ENCODE data around the gene TMEM44. TPM values are rescaled to one million over a fixed set of nuclear protein-coding genes. Genes with fewer than 3 reads are reported as not detected.
A peak's percentile ranks its signal among the peaks of the same experiment; 100 is the strongest.

Gene TMEM44
- total and polyA plus RNA-seq, 2 of the 4 experiments (the other 2 are of a cell fraction), result 9.7 to 24.2 TPM

DNA sequence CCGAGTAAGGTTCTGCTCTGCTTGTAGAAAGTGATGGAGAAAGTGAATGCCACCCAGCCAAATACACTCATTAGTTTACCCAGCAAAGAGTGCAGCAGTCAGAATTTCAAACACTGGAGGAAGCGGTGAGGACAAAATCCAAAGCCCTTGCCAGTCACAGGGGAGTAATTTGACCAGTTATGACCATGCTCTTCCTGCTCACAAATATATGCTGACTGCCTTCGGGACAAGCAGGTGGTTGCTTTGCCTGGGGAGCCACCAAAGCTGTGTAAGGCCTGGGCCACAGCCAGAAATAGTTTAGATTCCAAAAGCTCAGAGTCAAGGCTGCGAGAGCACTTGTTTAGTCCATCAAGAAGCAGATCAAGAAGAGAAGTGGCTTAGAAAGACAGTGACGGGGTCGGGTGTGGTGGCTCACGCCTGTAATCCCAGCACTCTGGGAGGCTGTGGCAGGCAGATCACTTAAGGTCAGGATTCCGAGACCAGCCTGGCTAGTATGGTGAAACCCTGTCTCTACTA, 95.4 kb downstream of the TMEM44 start:
- DNase-seq (peak; percentile 87), ATAC-seq (ENCODE audit: low read depth) (peak; percentile 82)
- H3K23ac ChIP-seq (ENCODE audit: low read depth, low read length), result no peak overlapping the region; the same call in 1 of the 2 replicates
- H3K14ac ChIP-seq (replicated peaks; ENCODE audit: low read depth, low read length), result peak overlapping the region; percentile 83
- peaks cover 9% of the 10 kb centered on the region for H3K9me3 ChIP-seq (ENCODE audit: control insufficient read depth, insufficient read depth, low read length)
- no peak for TF ChIP-seq SMC3 (IDR thresholded peaks at IDR 0.05; ENCODE audit: low read depth, low read length)
- no peak for TF ChIP-seq MAZ (IDR thresholded peaks at IDR 0.05; ENCODE audit: borderline replicate concordance, low read depth, low read length)
- TF ChIP-seq, protein P1, sequence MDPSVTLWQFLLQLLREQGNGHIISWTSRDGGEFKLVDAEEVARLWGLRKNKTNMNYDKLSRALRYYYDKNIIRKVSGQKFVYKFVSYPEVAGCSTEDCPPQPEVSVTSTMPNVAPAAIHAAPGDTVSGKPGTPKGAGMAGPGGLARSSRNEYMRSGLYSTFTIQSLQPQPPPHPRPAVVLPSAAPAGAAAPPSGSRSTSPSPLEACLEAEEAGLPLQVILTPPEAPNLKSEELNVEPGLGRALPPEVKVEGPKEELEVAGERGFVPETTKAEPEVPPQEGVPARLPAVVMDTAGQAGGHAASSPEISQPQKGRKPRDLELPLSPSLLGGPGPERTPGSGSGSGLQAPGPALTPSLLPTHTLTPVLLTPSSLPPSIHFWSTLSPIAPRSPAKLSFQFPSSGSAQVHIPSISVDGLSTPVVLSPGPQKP (IDR thresholded peaks at IDR 0.05; ENCODE audit: borderline replicate concordance, low read depth, low read length), result no peak
- no peak for TF ChIP-seq FOS (IDR thresholded peaks at IDR 0.05; ENCODE audit: low read depth, low read length)
- no peak for TF ChIP-seq RCOR1 (IDR thresholded peaks at IDR 0.05; ENCODE audit: insufficient replicate concordance, low read length)
- no peak for TF ChIP-seq RAD21 (IDR thresholded peaks at IDR 0.05; ENCODE audit: low read length)
- TF ChIP-seq CHD1 (IDR thresholded peaks at IDR 0.05; ENCODE audit: low read depth, low read length), result no peak
- no peak for TF ChIP-seq BHLHE40 (IDR thresholded peaks at IDR 0.05; ENCODE audit: low read depth, low read length)
- no peak for TF ChIP-seq USF2 (IDR thresholded peaks at IDR 0.05; ENCODE audit: low read depth, low read length)
- peak overlapping the region; percentile 40 for H2AFZ ChIP-seq (replicated peaks; ENCODE audit: low read length, poor library complexity)
- 0 out of 3 replicates have a peak overlapping the region, but pooled peaks have one; percentile 72 for H2BK15ac ChIP-seq (ENCODE audit: low read depth, low read length)
- no peak overlapping the region for H3K27ac ChIP-seq (ENCODE audit: insufficient read depth, low read length)
- no peaks in the 10 kb centered on the region for H3K79me1 ChIP-seq (ENCODE audit: low read depth in 1 of 2, low read length in 2 of 2)
- 49% methylated on average over 2 of the region's 8 CpGs; no CpG with 5 or more reads in 1 of the 2 experiments for WGBS, 2 experiments (ENCODE audit: extremely low coverage in 2 of 2, insufficient read length in 1 of 2)
- no peaks in the 10 kb centered on the region for H3K36me3 ChIP-seq (ENCODE audit: control insufficient read depth, insufficient read depth, low read length)
- no peak overlapping the region for H4K5ac ChIP-seq (ENCODE audit: low read depth, low read length)
- peak overlapping the region in 1 of 2 experiments; percentile 10; a peak in 1 of 4 replicates for H4K8ac ChIP-seq (ENCODE audit: low read depth in 2 of 2, low read length in 2 of 2)
- peak overlapping the region; percentile 22 for H2AK9ac ChIP-seq (replicated peaks; ENCODE audit: low read depth, low read length, poor library complexity)
- POLR2A ChIA-PET (ENCODE audit: unreplicated experiment), result interaction anchor here (0.6 kb wide), 1 partner anchor 13 kb away, joined by 4 read pairs; no protein-coding TSS in a partner anchor
- peaks cover 15% of the 10 kb centered on the region; the same call in 1 of the 2 replicates for H3K9me1 ChIP-seq (ENCODE audit: insufficient read depth, low read length)
- no TSS peak for BruUV-seq (replicated peaks)
- H4K91ac ChIP-seq (ENCODE audit: insufficient read depth, low read depth, low read length), result 0 out of 2 replicates have a peak overlapping the region, but pooled peaks have one; percentile 10
- peak overlapping the region; percentile 27 for H2BK5ac ChIP-seq (ENCODE audit: low read depth, low read length, poor library complexity, severe bottlenecking)
- no peak overlapping the region for H3K4me3 ChIP-seq (ENCODE audit: insufficient read depth, low read depth, low read length)
- peak overlapping the region; percentile 90 for H2AK5ac ChIP-seq (ENCODE audit: low read depth, low read length)
- peaks cover 11% of the 10 kb centered on the region for H3K4me1 ChIP-seq (ENCODE audit: control insufficient read depth, insufficient read depth, low read length)
- H2BK20ac ChIP-seq (ENCODE audit: low read depth, low read length), result peak overlapping the region; percentile 70
- H3K4me2 ChIP-seq (ENCODE audit: low read depth, low read length), result no peak overlapping the region
- no peak overlapping the region for H3K9ac ChIP-seq (ENCODE audit: low read depth, low read length)
- 0 out of 2 replicates have a peak overlapping the region, but pooled peaks have one; percentile 21 for H3K56ac ChIP-seq (ENCODE audit: extremely low read depth, insufficient read depth, low read length)
- intact Hi-C loops (cut with micrococcal nuclease) (loop anchor here (1.0 kb wide), 1 partner anchor 24 kb away; no protein-coding TSS in a partner anchor), dilution Hi-C loops (cut with HindIII; ENCODE audit: low sequenced_read_pairs, unreplicated experiment) (no loop called here), in situ Hi-C loops (cut with MboI; ENCODE audit: low sequenced_read_pairs) (no loop called here)
- no peaks in the 10 kb centered on the region for H3K27me3 ChIP-seq (ENCODE audit: control insufficient read depth, insufficient read depth, low read length)
- H2BK120ac ChIP-seq (ENCODE audit: low read depth, low read length), result peak overlapping the region; percentile 86
- CTCF ChIA-PET, result interaction anchor here (0.7 to 1.2 kb wide), 2 partner anchors 29 to 66 kb away, joined by 3 read pairs; no protein-coding TSS in a partner anchor
- no peak overlapping the region for H3K18ac ChIP-seq (ENCODE audit: low read depth, low read length)
- no peaks in the 10 kb centered on the region for H4K20me1 ChIP-seq (ENCODE audit: insufficient read depth, low read length)
- H3K4ac ChIP-seq (ENCODE audit: low read depth, low read length), result peak overlapping the region; percentile 80
